CD4-positive, alpha-beta T cell (primary cell): ENCODE data around the gene ALKBH5. TPM values are rescaled to one million over a fixed set of nuclear protein-coding genes. Genes with fewer than 3 reads are reported as not detected.

ENCODE experiments used
- ATAC-seq: fragments of 200-7000 bp; cut with Tn5 transposase; one replicate; pipeline ENCODE4 v1.10.0; 2022; ENCODE audit warnings: mild to moderate bottlenecking; ENCODE audit not compliant: poor library complexity
- CTCF ChIA-PET: fragments of 350-600 bp; sonication (Branson Sonifier 250); formaldehyde crosslinking; loops from one replicate; lab custom pipeline; 2021; ENCODE audit warnings: antibody characterized with exemption, inconsistent platforms; lab: Charles Lee
- POLR2A ChIA-PET: fragments of 350-600 bp; sonication (Branson Sonifier 250); formaldehyde crosslinking; loops from one replicate; lab custom pipeline; 2021; ENCODE audit warnings: antibody characterized with exemption, inconsistent platforms; lab: Charles Lee
- DNase-seq, 14 experiments: peaks; one replicate each; pipeline ENCODE4 v3.0.0-alpha.2; 2013 to 2020; ENCODE audit warnings: mixed read lengths in 2 of 14
- H3K27ac ChIP-seq, 2 donors: one replicate each; pipeline versions ENCODE4 v1.5.1 to v1.7.0; 2013; ENCODE audit warnings: low read length in 2 of 2, low read depth in 1 of 2, mild to moderate bottlenecking in 1 of 2
- H3K27me3 ChIP-seq, 2 experiments: 1 replicate in 1 of 2; 2 replicates in 1 of 2; pipeline versions ENCODE4 v1.6.1 to v1.7.0; 2013; ENCODE audit warnings: low read length in 2 of 2, control low read depth in 1 of 2, mild to moderate bottlenecking in 1 of 2, moderate library complexity in 1 of 2; ENCODE audit not compliant: insufficient read depth in 2 of 2, control insufficient read depth in 1 of 2
- H3K36me3 ChIP-seq: one replicate; pipeline ENCODE4 v1.6.1; 2013; ENCODE audit warnings: low read length, control low read depth; ENCODE audit not compliant: insufficient read depth
- H3K4me1 ChIP-seq: one replicate; pipeline ENCODE4 v1.6.1; 2013; ENCODE audit warnings: low read length, control low read depth; ENCODE audit not compliant: insufficient read depth
- H3K4me3 ChIP-seq: one replicate; pipeline ENCODE4 v1.5.1; 2013; ENCODE audit warnings: mild to moderate bottlenecking, low read length, moderate library complexity
- H3K9me3 ChIP-seq, 2 experiments: 1 replicate in 1 of 2; 2 replicates in 1 of 2; pipeline versions ENCODE4 v1.6.1 to v1.7.0; 2013; ENCODE audit warnings: low read length in 2 of 2, mild to moderate bottlenecking in 2 of 2, control low read depth in 1 of 2, moderate library complexity in 1 of 2; ENCODE audit not compliant: control insufficient read depth in 1 of 2, insufficient read depth in 1 of 2
- H3K27ac Mint-ChIP-seq: one replicate; pipeline ENCODE4 v1.8.0; 2020; ENCODE audit warnings: mixed read lengths
- H3K27me3 Mint-ChIP-seq: one replicate; pipeline ENCODE4 v1.8.0; 2021; ENCODE audit warnings: mixed read lengths
- H3K36me3 Mint-ChIP-seq: one replicate; pipeline ENCODE4 v1.8.0; 2021; ENCODE audit warnings: low read depth, mixed read lengths
- H3K4me1 Mint-ChIP-seq: one replicate; pipeline ENCODE4 v1.8.0; 2021; ENCODE audit warnings: low read depth, mixed read lengths
- H3K4me3 Mint-ChIP-seq: one replicate; pipeline ENCODE4 v1.8.0; 2020; ENCODE audit warnings: mild to moderate bottlenecking, mixed read lengths
- H3K9me3 Mint-ChIP-seq: one replicate; pipeline ENCODE4 v1.8.0; 2020; ENCODE audit warnings: mixed read lengths
- CTCF ChIP-seq: fragments of 200-600 bp; IDR thresholded peaks from one replicate; pipeline ENCODE4 v1.8.0; 2022; ENCODE audit warnings: antibody characterized with exemption, mild to moderate bottlenecking
- intact Hi-C, 2 experiments: fragments of 100-400 bp; cut with DNase I in 1 of 2; cut with micrococcal nuclease in 1 of 2; formaldehyde crosslinking; loops; one replicate each; pipeline versions ENCODE4 v1.15.1 to v1.9.0; 2023 to 2025; cut with DNase I, micrococcal nuclease
- total RNA-seq, 174 experiments: library from RNA in 2 of 174; stranded (reverse) in 2 of 174; gene quantifications; one replicate each; pipeline ENCODE4 v1.2.3 and lab custom pipeline; 2021 to 2026

The ALKBH5 gene
- total RNA-seq, 2 experiments from 2014 or later: 117 to 119 TPM

- ATAC-seq: no peak
- no peak for TF ChIP-seq CTCF
Measured at GRCh38 chr17:18190628-18191235, 7.1 kb downstream of the ALKBH5 start.

GRCh38 chr17:18191236-18191667 is 7.6 kb downstream of the ALKBH5 start:
- Histone ChIP-seq H3K27me3 (no peaks in the 10 kb centered on the region), H3K27ac (no peak overlapping the region), H3K36me3 (peaks cover 46% of the 10 kb centered on the region), H3K4me3 (no peak overlapping the region), H3K9me3 (no peaks in the 10 kb centered on the region), H3K4me1 (peaks cover 79% of the 10 kb centered on the region)
- ATAC-seq (no peak), DNase-seq (no peak)
- H3K9me3 Mint-ChIP-seq: no peaks in the 10 kb centered on the region
- H3K36me3 Mint-ChIP-seq: peaks cover 80% of the 10 kb centered on the region
- POLR2A ChIA-PET: interaction anchor here (1.4 kb wide), 1 partner anchor 8 kb away, joined by 8 read pairs; the partner anchor contains the start of gene ALKBH5
- peak overlapping the region; percentile 54 for H3K4me3 Mint-ChIP-seq
- CTCF ChIA-PET: interaction anchor here (1.4 kb wide), 1 partner anchor 26 kb away, joined by 3 read pairs; no protein-coding TSS in a partner anchor
- TF ChIP-seq CTCF: no peak
- H3K27me3 Mint-ChIP-seq: no peaks in the 10 kb centered on the region
- peaks cover 81% of the 10 kb centered on the region for H3K4me1 Mint-ChIP-seq
- intact Hi-C loops: no loop called here
- peak overlapping the region; percentile 71 for H3K27ac Mint-ChIP-seq

More at GRCh38 chr17:18190628-18191235, 7.1 kb downstream of the ALKBH5 start:
- Histone ChIP-seq H3K36me3 (peaks cover 43% of the 10 kb centered on the region), H3K27ac (no peak overlapping the region), H3K27me3 (no peaks in the 10 kb centered on the region), H3K9me3 (no peaks in the 10 kb centered on the region), H3K4me1 (peaks cover 84% of the 10 kb centered on the region), H3K4me3 (no peak overlapping the region)
- intact Hi-C loops: no loop called here
- ChIA-PET CTCF (interaction anchor here (1.4 kb wide), 1 partner anchor 26 kb away, joined by 3 read pairs; no protein-coding TSS in a partner anchor), POLR2A (interaction anchor here (0.6 kb wide), 1 partner anchor 33 kb away, joined by 3 read pairs; no protein-coding TSS in a partner anchor)
- no peak for DNase-seq
- H3K27ac Mint-ChIP-seq: peak overlapping the region; percentile 71
- H3K4me1 Mint-ChIP-seq: peaks cover 85% of the 10 kb centered on the region
- peak overlapping the region; percentile 54 for H3K4me3 Mint-ChIP-seq
- H3K27me3 Mint-ChIP-seq: no peaks in the 10 kb centered on the region
- peaks cover 80% of the 10 kb centered on the region for H3K36me3 Mint-ChIP-seq
- no peaks in the 10 kb centered on the region for H3K9me3 Mint-ChIP-seq

GRCh38 chr17:18191967-18192366 is 8.3 kb downstream of the ALKBH5 start:
- ATAC-seq (peak; percentile 52), DNase-seq (no peak)
- intact Hi-C loops: no loop called here
- Histone ChIP-seq H3K4me3 (no peak overlapping the region), H3K36me3 (peaks cover 45% of the 10 kb centered on the region), H3K9me3 (no peaks in the 10 kb centered on the region), H3K27me3 (no peaks in the 10 kb centered on the region), H3K4me1 (peaks cover 72% of the 10 kb centered on the region), H3K27ac (no peak overlapping the region)
- H3K27me3 Mint-ChIP-seq: no peaks in the 10 kb centered on the region
- H3K4me3 Mint-ChIP-seq: no peak overlapping the region
- H3K27ac Mint-ChIP-seq: peak overlapping the region; percentile 71
- H3K36me3 Mint-ChIP-seq: peaks cover 80% of the 10 kb centered on the region
- CTCF ChIA-PET: interaction anchor here (1.6 kb wide), 1 partner anchor 9 kb away, joined by 3 read pairs; no protein-coding TSS in a partner anchor
- H3K9me3 Mint-ChIP-seq: no peaks in the 10 kb centered on the region
- TF ChIP-seq CTCF: no peak
- POLR2A ChIA-PET: interaction anchor here (1.4 kb wide), 1 partner anchor 9 kb away, joined by 8 read pairs; the partner anchor contains the start of gene ALKBH5
- H3K4me1 Mint-ChIP-seq: peaks cover 74% of the 10 kb centered on the region
